CD8-positive, alpha-beta memory T cell (primary cell): ENCODE data around the gene MAP2K5. TPM values are rescaled to one million over a fixed set of nuclear protein-coding genes. Genes with fewer than 3 reads are reported as not detected.

Experiments
- CTCF ChIA-PET: fragments of 350-600 bp; sonication (Branson Sonifier 250); formaldehyde crosslinking; loops from one replicate; lab custom pipeline; 2021; ENCODE audit warnings: antibody characterized with exemption; lab: Charles Lee
- POLR2A ChIA-PET: fragments of 350-600 bp; sonication (Branson Sonifier 250); formaldehyde crosslinking; loops from one replicate; lab custom pipeline; 2021; ENCODE audit warnings: antibody characterized with exemption; lab: Charles Lee
- DNase-seq, 5 donors: peaks; one replicate each; pipeline versions ENCODE4 v3.0.0 to v3.0.0-alpha.2; 2020 to 2022; ENCODE audit warnings: mixed read lengths in 1 of 5
- H3K27ac ChIP-seq: one replicate; pipeline ENCODE4 v1.7.0; 2013; ENCODE audit warnings: low read depth, mild to moderate bottlenecking, low read length, moderate library complexity
- H3K27me3 ChIP-seq: 2 replicates; pipeline ENCODE4 v1.7.0; 2013; ENCODE audit warnings: low read length, mild to moderate bottlenecking; ENCODE audit not compliant: insufficient read depth, poor library complexity, severe bottlenecking
- H3K36me3 ChIP-seq: 2 replicates; pipeline ENCODE4 v1.7.0; 2013; ENCODE audit warnings: mild to moderate bottlenecking, low read length, moderate library complexity; ENCODE audit not compliant: insufficient read depth
- H3K4me1 ChIP-seq: 2 replicates; pipeline ENCODE4 v1.7.0; 2013; ENCODE audit warnings: mild to moderate bottlenecking, low read length, moderate library complexity; ENCODE audit not compliant: insufficient read depth
- H3K4me3 ChIP-seq: 2 replicates; pipeline ENCODE4 v1.7.0; 2013; ENCODE audit warnings: mild to moderate bottlenecking, low read length
- H3K9me3 ChIP-seq: 2 replicates; pipeline ENCODE4 v1.7.0; 2013; ENCODE audit warnings: mild to moderate bottlenecking, low read length
- H3K27ac Mint-ChIP-seq, 8 donors: one replicate each; pipeline ENCODE4 v1.8.0; 2020 to 2021; ENCODE audit warnings: mixed read lengths in 8 of 8, mild to moderate bottlenecking in 6 of 8, inconsistent platforms in 3 of 8, moderate library complexity in 3 of 8
- H3K27me3 Mint-ChIP-seq, 2 donors: one replicate each; pipeline ENCODE4 v1.8.0; 2020 to 2021; ENCODE audit warnings: mixed read lengths in 2 of 2, mild to moderate bottlenecking in 1 of 2, moderate library complexity in 1 of 2
- H3K36me3 Mint-ChIP-seq, 3 donors: one replicate each; pipeline ENCODE4 v1.8.0; 2020 to 2021; ENCODE audit warnings: mixed read lengths in 3 of 3, inconsistent platforms in 1 of 3, mild to moderate bottlenecking in 1 of 3
- H3K4me1 Mint-ChIP-seq, 3 donors: one replicate each; pipeline ENCODE4 v1.8.0; 2020 to 2021; ENCODE audit warnings: mixed read lengths in 3 of 3, inconsistent platforms in 1 of 3, mild to moderate bottlenecking in 1 of 3
- H3K4me3 Mint-ChIP-seq, 7 donors: one replicate each; pipeline ENCODE4 v1.8.0; 2020 to 2021; ENCODE audit warnings: mixed read lengths in 7 of 7, mild to moderate bottlenecking in 6 of 7, moderate library complexity in 4 of 7, inconsistent platforms in 2 of 7
- H3K9me3 Mint-ChIP-seq, 5 donors: one replicate each; pipeline ENCODE4 v1.8.0; 2020 to 2022; ENCODE audit warnings: mixed read lengths in 5 of 5, mild to moderate bottlenecking in 3 of 5, moderate library complexity in 2 of 5, inconsistent platforms in 1 of 5
- polyA plus RNA-seq: library from polyadenylated mRNA; unstranded; fragments of 300-500 nt; fragmentation: Illumina TruSeq; gene quantifications from one replicate; pipeline ENCODE4 v1.2.3, GENCODE V29; 2021
- total RNA-seq, 2 experiments: library from RNA; stranded (reverse); gene quantifications; one replicate each; pipeline ENCODE4 v1.2.3, GENCODE V29; 2021

The MAP2K5 gene
- total and polyA plus RNA-seq, 3 experiments from 2014 or later: 20.0 to 21.4 (median 20.1) TPM

- H3K4me1 ChIP-seq: peaks cover 46% of the 10 kb centered on the region
- POLR2A ChIA-PET: no interaction called here
- H3K4me3 ChIP-seq: no peak overlapping the region
- H3K36me3 ChIP-seq: no peaks in the 10 kb centered on the region
- H3K27me3 ChIP-seq: peaks cover 37% of the 10 kb centered on the region
- Mint-ChIP-seq H3K4me1 (peaks cover 50 to 73% (median 57%) of the 10 kb centered on the region in 3 donors), H3K36me3 (peaks cover 0 to 10% (median 0%) of the 10 kb centered on the region in 3 donors), H3K27me3 (peaks cover 38 to 44% of the 10 kb centered on the region in 2 donors), H3K4me3 (peak overlapping the region in 2 of 7 donors; percentile 19 to 89), H3K27ac (peak overlapping the region in 1 of 8 donors; percentile 87), H3K9me3 (peaks cover 0 to 4% (median 3%) of the 10 kb centered on the region in 5 donors)
- CTCF ChIA-PET: interaction anchor here (3.2 to 4.6 kb wide), 2 partner anchors 52 to 378 kb away, joined by 41 to 55 read pairs; no protein-coding TSS in a partner anchor
- no peaks in the 10 kb centered on the region for H3K9me3 ChIP-seq
- no peak overlapping the region for H3K27ac ChIP-seq
- DNase-seq: no peak
These were observed 294.5 kb downstream of the MAP2K5 start for GRCh38 chr15:67836955-67837354.

- Mint-ChIP-seq H3K36me3 (peaks cover 0 to 10% (median 0%) of the 10 kb centered on the region in 3 donors), H3K4me3 (peak overlapping the region; percentile 23 to 95 (median 63)), H3K27ac (peak overlapping the region; percentile 33 to 98 (median 96)), H3K27me3 (peaks cover 19 to 29% of the 10 kb centered on the region in 2 donors), H3K4me1 (peaks cover 39 to 58% (median 46%) of the 10 kb centered on the region in 3 donors), H3K9me3 (peaks cover 0 to 4% (median 3%) of the 10 kb centered on the region in 5 donors)
- no peaks in the 10 kb centered on the region for H3K9me3 ChIP-seq
- H3K27ac ChIP-seq: peak overlapping the region; percentile 94
- no peaks in the 10 kb centered on the region for H3K36me3 ChIP-seq
- H3K4me1 ChIP-seq: peaks cover 33% of the 10 kb centered on the region
- peak overlapping the region; percentile 81 for H3K4me3 ChIP-seq
- peaks cover 21% of the 10 kb centered on the region for H3K27me3 ChIP-seq
- CTCF ChIA-PET: interaction anchor here (4.6 kb wide), 1 partner anchor 380 kb away, joined by 55 read pairs; no protein-coding TSS in a partner anchor
- POLR2A ChIA-PET: no interaction called here
- no peak for DNase-seq
These were observed 296.4 kb downstream of the MAP2K5 start for GRCh38 chr15:67838789-67839332.

GRCh38 chr15:67839499-67839928 is 297.0 kb downstream of the MAP2K5 start:
- H3K36me3 Mint-ChIP-seq: peaks cover 0 to 10% (median 0%) of the 10 kb centered on the region in 3 donors
- DNase-seq: peak in 1 of 5 donors; percentile 10
- H3K4me3 Mint-ChIP-seq: peak overlapping the region; percentile 89 to 97 (median 93)
- peaks cover 13 to 24% of the 10 kb centered on the region in 2 donors for H3K27me3 Mint-ChIP-seq
- H3K27ac Mint-ChIP-seq: peak overlapping the region; percentile 96 to 98 (median 97)
- POLR2A ChIA-PET: no interaction called here
- no peaks in the 10 kb centered on the region for H3K36me3 ChIP-seq
- H3K4me1 Mint-ChIP-seq: peaks cover 35 to 51% (median 40%) of the 10 kb centered on the region in 3 donors
- H3K4me1 ChIP-seq: peaks cover 29% of the 10 kb centered on the region
- peaks cover 0 to 4% (median 3%) of the 10 kb centered on the region in 5 donors for H3K9me3 Mint-ChIP-seq
- H3K27me3 ChIP-seq: peaks cover 17% of the 10 kb centered on the region
- H3K27ac ChIP-seq: peak overlapping the region; percentile 94
- CTCF ChIA-PET: interaction anchor here (0.6 kb wide), 1 partner anchor 893 kb away, joined by 3 read pairs; no protein-coding TSS in a partner anchor
- H3K9me3 ChIP-seq: no peaks in the 10 kb centered on the region
- H3K4me3 ChIP-seq: peak overlapping the region; percentile 81

- Histone ChIP-seq H3K27me3 (peaks cover 11% of the 10 kb centered on the region), H3K36me3 (no peaks in the 10 kb centered on the region), H3K4me3 (peak within 1 kb of the TSS; percentile 81), H3K9me3 (no peaks in the 10 kb centered on the region), H3K4me1 (peaks cover 29% of the 10 kb centered on the region), H3K27ac (peak within 1 kb of the TSS; percentile 94)
- H3K4me1 Mint-ChIP-seq: peaks cover 33 to 46% (median 34%) of the 10 kb centered on the region in 3 donors
- H3K36me3 Mint-ChIP-seq: peaks cover 0 to 10% (median 0%) of the 10 kb centered on the region in 3 donors
- peak; percentile 92 to 98 (median 97) for DNase-seq
- H3K27ac Mint-ChIP-seq: peak within 1 kb of the TSS; percentile 96 to 98 (median 97)
- POLR2A ChIA-PET: interaction anchor here (1.0 to 1.1 kb wide), 4 partner anchors 12 to 298 kb away, joined by 3 to 4 read pairs (median 4); partner anchors contain the start of gene MAP2K5
- peaks cover 9 to 20% of the 10 kb centered on the region in 2 donors for H3K27me3 Mint-ChIP-seq
- CTCF ChIA-PET: interaction anchor here (0.6 to 1.5 kb wide), 2 partner anchors 383 to 893 kb away, joined by 3 to 5 read pairs; no protein-coding TSS in a partner anchor
- peaks cover 0 to 4% (median 3%) of the 10 kb centered on the region in 5 donors for H3K9me3 Mint-ChIP-seq
- peak within 1 kb of the TSS; percentile 89 to 97 (median 93) for H3K4me3 Mint-ChIP-seq
These were observed 297.6 kb downstream of the MAP2K5 start, which contains the start of gene RNU6-1 for GRCh38 chr15:67839929-67840748. TSS of gene RNU6-1 (minus strand) at chr15:67840045.

GRCh38 chr15:67840749-67841512 is 298.4 kb downstream of the MAP2K5 start:
- no peak for DNase-seq
- H3K4me3 Mint-ChIP-seq: peak overlapping the region; percentile 89 to 97 (median 93)

GRCh38 chr15:67841513-67841762 is 298.9 kb downstream of the MAP2K5 start:
- no peak overlapping the region for H3K27ac ChIP-seq
- POLR2A ChIA-PET: interaction anchor here (1.0 to 1.4 kb wide), 4 partner anchors 14 to 320 kb away, joined by 3 to 4 read pairs (median 3); partner anchors contain the start of gene MAP2K5
- no peaks in the 10 kb centered on the region for H3K27me3 ChIP-seq
- DNase-seq: no peak
- Mint-ChIP-seq H3K4me1 (peaks cover 21 to 33% (median 24%) of the 10 kb centered on the region in 3 donors), H3K4me3 (peak overlapping the region; percentile 89 to 97 (median 93)), H3K27me3 (peaks cover 0 to 10% of the 10 kb centered on the region in 2 donors), H3K9me3 (peaks cover 0 to 4% (median 3%) of the 10 kb centered on the region in 5 donors), H3K36me3 (peaks cover 0 to 10% (median 0%) of the 10 kb centered on the region in 3 donors), H3K27ac (peak overlapping the region in 6 of 8 donors; percentile 93 to 98 (median 96))
- H3K9me3 ChIP-seq: no peaks in the 10 kb centered on the region
- CTCF ChIA-PET: interaction anchor here (0.7 to 1.5 kb wide), 3 partner anchors 22 to 395 kb away, joined by 3 to 5 read pairs (median 3); no protein-coding TSS in a partner anchor
- peak overlapping the region; percentile 81 for H3K4me3 ChIP-seq
- peaks cover 17% of the 10 kb centered on the region for H3K4me1 ChIP-seq
- no peaks in the 10 kb centered on the region for H3K36me3 ChIP-seq

More at GRCh38 chr15:67840749-67841512, 298.4 kb downstream of the MAP2K5 start:
- no peaks in the 10 kb centered on the region for H3K36me3 ChIP-seq
- Mint-ChIP-seq H3K27ac (peak overlapping the region; percentile 96 to 98 (median 97)), H3K4me1 (peaks cover 26 to 38% (median 29%) of the 10 kb centered on the region in 3 donors), H3K36me3 (peaks cover 0 to 10% (median 0%) of the 10 kb centered on the region in 3 donors), H3K9me3 (peaks cover 0 to 4% (median 3%) of the 10 kb centered on the region in 5 donors), H3K27me3 (peaks cover 2 to 12% of the 10 kb centered on the region in 2 donors)
- ChIA-PET CTCF (interaction anchor here (0.7 to 1.5 kb wide), 3 partner anchors 22 to 394 kb away, joined by 3 to 5 read pairs (median 3); no protein-coding TSS in a partner anchor), POLR2A (interaction anchor here (1.0 to 1.4 kb wide), 5 partner anchors 12 to 319 kb away, joined by 3 to 4 read pairs (median 3); partner anchors contain the start of gene MAP2K5)
- H3K27ac ChIP-seq: peak overlapping the region; percentile 94
- peak overlapping the region; percentile 81 for H3K4me3 ChIP-seq
- H3K27me3 ChIP-seq: peaks cover 3% of the 10 kb centered on the region
- H3K4me1 ChIP-seq: peaks cover 21% of the 10 kb centered on the region
- H3K9me3 ChIP-seq: no peaks in the 10 kb centered on the region

GRCh38 chr15:67843092-67843501 is 300.6 kb downstream of the MAP2K5 start:
- CTCF ChIA-PET: no interaction called here
- peaks cover 19 to 29% (median 22%) of the 10 kb centered on the region in 3 donors for H3K4me1 Mint-ChIP-seq
- H3K36me3 ChIP-seq: no peaks in the 10 kb centered on the region
- no peaks in the 10 kb centered on the region for H3K27me3 ChIP-seq
- no peak overlapping the region for H3K4me3 ChIP-seq
- peak overlapping the region in 1 of 8 donors; percentile 38 for H3K27ac Mint-ChIP-seq
- no peak overlapping the region for H3K4me3 Mint-ChIP-seq
- H3K4me1 ChIP-seq: peaks cover 17% of the 10 kb centered on the region
- no peak for DNase-seq
- POLR2A ChIA-PET: no interaction called here
- no peak overlapping the region for H3K27ac ChIP-seq
- H3K9me3 Mint-ChIP-seq: peaks cover 0 to 4% (median 3%) of the 10 kb centered on the region in 5 donors
- H3K27me3 Mint-ChIP-seq: peaks cover 0 to 10% of the 10 kb centered on the region in 2 donors
- peaks cover 0 to 10% (median 0%) of the 10 kb centered on the region in 3 donors for H3K36me3 Mint-ChIP-seq
- no peaks in the 10 kb centered on the region for H3K9me3 ChIP-seq
